KOPT-K1 (cell line): ENCODE measurements around the gene POLQ.
"Not testable (repeated sequence)": the region's sequence is repeated elsewhere in the genome, so short reads cannot be mapped to it uniquely, and the experiment has no call there.

ENCODE experiments used
- H3K27ac ChIP-seq: fragments of 200-600 bp; sonication (generic); 2 replicates; pipeline ENCODE4 v1.5.1; 2016; ENCODE audit warnings: antibody characterized with exemption, mild to moderate bottlenecking, low read depth, low read length; ENCODE audit not compliant: poor library complexity, severe bottlenecking
- H3K36me3 ChIP-seq: fragments of 200-600 bp; sonication (generic); 2 replicates; pipeline ENCODE4 v1.5.1; 2017; ENCODE audit warnings: antibody characterized with exemption, mild to moderate bottlenecking, low read length, moderate library complexity; ENCODE audit not compliant: insufficient read depth
- H3K9me3 ChIP-seq: fragments of 200-600 bp; sonication (generic); 2 replicates; pipeline ENCODE4 v1.5.1; 2017; ENCODE audit warnings: antibody characterized with exemption, low read length, mild to moderate bottlenecking; ENCODE audit not compliant: insufficient read depth, poor library complexity, severe bottlenecking

The POLQ gene

DNA sequence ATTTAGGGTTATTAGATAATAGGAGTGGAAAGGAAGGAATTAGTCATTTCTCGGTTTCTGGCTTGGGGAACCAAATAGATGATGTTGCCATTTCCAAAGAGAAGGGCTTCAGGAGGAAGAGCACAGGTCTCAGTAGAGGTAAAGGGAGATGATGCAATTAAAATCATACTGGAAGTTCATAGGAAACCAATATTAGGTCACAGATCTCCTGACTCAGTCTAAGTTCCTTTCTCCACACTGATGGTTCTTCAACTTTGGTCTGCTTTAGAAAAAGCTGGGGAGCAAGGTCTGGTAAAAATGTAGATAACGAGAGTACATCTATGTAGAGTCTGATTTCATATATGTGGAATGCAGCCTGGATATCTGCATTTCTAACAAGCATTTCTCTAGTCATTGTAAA is 130.9 kb downstream of the POLQ start:
- Histone ChIP-seq H3K9me3 (no peaks in the 10 kb centered on the region), H3K36me3 (no peaks in the 10 kb centered on the region), H3K27ac (no peak overlapping the region)

- Histone ChIP-seq H3K27ac (no peak overlapping the region), H3K9me3 (no peaks in the 10 kb centered on the region), H3K36me3 (no peaks in the 10 kb centered on the region)
Measured at GRCh38 chr3:121411523-121411922, 134.3 kb downstream of the POLQ start.

GRCh38 chr3:121405631-121406030 is 140.2 kb downstream of the POLQ start:
- Histone ChIP-seq H3K9me3 (no peaks in the 10 kb centered on the region), H3K27ac (no peak overlapping the region), H3K36me3 (no peaks in the 10 kb centered on the region)

GRCh38 chr3:121399820-121400219 is 146.0 kb downstream of the POLQ start:
- Histone ChIP-seq H3K9me3 (no peaks in the 10 kb centered on the region), H3K36me3 (no peaks in the 10 kb centered on the region)

GRCh38 chr3:121398051-121398450 is 147.7 kb downstream of the POLQ start:
- not testable (repeated sequence) for H3K36me3 ChIP-seq, H3K9me3 ChIP-seq, H3K27ac ChIP-seq

More at GRCh38 chr3:121399820-121400219, 146.0 kb downstream of the POLQ start:
- H3K27ac ChIP-seq: no peak overlapping the region

- H3K27ac ChIP-seq, H3K9me3 ChIP-seq, H3K36me3 ChIP-seq: not testable (repeated sequence)
Measured at GRCh38 chr3:121395967-121396366, 149.8 kb downstream of the POLQ start.

- not testable (repeated sequence) for H3K36me3 ChIP-seq, H3K9me3 ChIP-seq, H3K27ac ChIP-seq
Measured at GRCh38 chr3:121388308-121388707, 157.5 kb downstream of the POLQ start.
